Measurements from ENCODE around the gene PAK1.
"Not testable (repeated sequence)": the region's sequence is repeated elsewhere in the genome, so short reads cannot be mapped to it uniquely, and the experiment has no call there.

Gene PAK1

GRCh38 chr11:77473801-77474683 lies at the start of gene PAK1:
Gene PAK1 (minus strand): TSS chr11:77474094. CDS start chr11:77392520, 81,574 bp downstream.
- DNase-seq, result peak; percentile 92 to 95

- DNase-seq, result no peak
These were observed 48.3 kb upstream of the PAK1 start for GRCh38 chr11:77522215-77522614.

GRCh38 chr11:77519847-77520246 lies 46.0 kb upstream of the PAK1 start:
- DNase-seq, result no peak

- DNase-seq, result no peak
These were observed 44.6 kb upstream of the PAK1 start for GRCh38 chr11:77518471-77518870.

- DNase-seq, result no peak
These were observed 43.9 kb upstream of the PAK1 start for GRCh38 chr11:77517753-77518152.

- no peak for DNase-seq
These were observed 43.3 kb upstream of the PAK1 start for GRCh38 chr11:77517226-77517625.

GRCh38 chr11:77515483-77515882 lies 41.6 kb upstream of the PAK1 start:
- DNase-seq, result no peak

GRCh38 chr11:77515063-77515462 lies 41.2 kb upstream of the PAK1 start:
- DNase-seq, result no peak

- peak in 1 of 2 donors; percentile 3 for DNase-seq
These were observed 38.2 kb upstream of the PAK1 start for GRCh38 chr11:77512092-77512491.

GRCh38 chr11:77510851-77511250 lies 37.0 kb upstream of the PAK1 start:
- DNase-seq, result no peak

GRCh38 chr11:77510095-77510494 lies 36.2 kb upstream of the PAK1 start:
- DNase-seq, result no peak

GRCh38 chr11:77508019-77508418 lies 34.1 kb upstream of the PAK1 start:
- no peak for DNase-seq

GRCh38 chr11:77506857-77507256 lies 33.0 kb upstream of the PAK1 start:
- DNase-seq, result no peak

- no peak for DNase-seq
These were observed 32.1 kb upstream of the PAK1 start for GRCh38 chr11:77505956-77506355.

GRCh38 chr11:77503006-77503405 lies 29.1 kb upstream of the PAK1 start:
- no peak for DNase-seq

- DNase-seq, result no peak
These were observed 28.5 kb upstream of the PAK1 start for GRCh38 chr11:77502346-77502905.

- no peak for DNase-seq
These were observed 27.9 kb upstream of the PAK1 start for GRCh38 chr11:77501758-77502157.

GRCh38 chr11:77497368-77497767 lies 23.5 kb upstream of the PAK1 start:
- DNase-seq, result no peak

- no peak for DNase-seq
These were observed 21.6 kb upstream of the PAK1 start for GRCh38 chr11:77495526-77495925.

GRCh38 chr11:77490035-77490434 lies 16.1 kb upstream of the PAK1 start:
- DNase-seq, result not testable (repeated sequence)

- DNase-seq, result no peak
These were observed 13.9 kb upstream of the PAK1 start for GRCh38 chr11:77487790-77488189.

- DNase-seq, result no peak
These were observed 6.0 kb upstream of the PAK1 start for GRCh38 chr11:77479746-77480352.

GRCh38 chr11:77475206-77475605 lies 1.3 kb upstream of the PAK1 start:
- DNase-seq, result no peak

GRCh38 chr11:77474684-77475060 lies 778 bp upstream of the PAK1 start:
- DNase-seq, result no peak
